Astrocyte (in vitro differentiated cells and primary cell): ENCODE measurements around the gene ERG28.

Experiments used
- CTCF ChIP-seq: IDR thresholded peaks from 2 replicates; pipeline ENCODE4 v1.5.1; 2011; ENCODE audit warnings: low read depth, mild to moderate bottlenecking, inconsistent platforms, low read length, moderate library complexity; ENCODE audit not compliant: insufficient read depth
- EZH2 ChIP-seq: IDR thresholded peaks from 2 replicates; pipeline ENCODE4 v1.6.1; 2012; ENCODE audit warnings: mild to moderate bottlenecking, low read length, inconsistent platforms; ENCODE audit not compliant: insufficient read depth

- TF ChIP-seq CTCF (no peak), EZH2 (no peak)
Observed at GRCh38 chr14:75604979-75605851, 55.5 kb downstream of the ERG28 start.
